WTC11 (cell line): ENCODE measurements around the gene PPP1R36.

ENCODE experiments used
- CBFB ChIP-seq: sonication (generic); formaldehyde crosslinking; IDR thresholded peaks from 2 replicates; pipeline ENCODE4 v1.8.1; 2022; ENCODE audit warnings: mild to moderate bottlenecking, low read depth, missing genetic modification reagents
- ELF4 ChIP-seq: sonication (generic); formaldehyde crosslinking; IDR thresholded peaks from 2 replicates; pipeline ENCODE4 v1.8.1; 2022; ENCODE audit warnings: low read depth, mild to moderate bottlenecking, moderate library complexity, missing genetic modification reagents
- ETV6 ChIP-seq: sonication (generic); formaldehyde crosslinking; IDR thresholded peaks from 2 replicates; pipeline ENCODE4 v1.8.1; 2022; ENCODE audit warnings: mild to moderate bottlenecking, missing genetic modification reagents
- NFYB ChIP-seq: sonication (generic); formaldehyde crosslinking; conservative IDR thresholded peaks from 2 replicates; pipeline ENCODE4 v1.8.0; 2022; ENCODE audit warnings: low read depth, missing genetic modification reagents
- TEAD4 ChIP-seq: sonication (generic); formaldehyde crosslinking; IDR thresholded peaks from 2 replicates; pipeline ENCODE4 v1.8.0; 2022; ENCODE audit warnings: mild to moderate bottlenecking, missing genetic modification reagents
- TF ChIP-seq, protein P1 (sequence below): sonication (generic); formaldehyde crosslinking; IDR thresholded peaks from 2 replicates; pipeline ENCODE4 v1.8.1; 2023; ENCODE audit warnings: mild to moderate bottlenecking, missing genetic modification reagents, moderate library complexity
- TF ChIP-seq, protein P2 (sequence below): fragments of 200-600 bp; IDR thresholded peaks from 2 replicates; pipeline ENCODE4 v1.8.0; 2022; ENCODE audit warnings: antibody characterized with exemption
- TF ChIP-seq, protein P3 (sequence below): sonication (generic); formaldehyde crosslinking; IDR thresholded peaks from 2 replicates; pipeline ENCODE4 v1.8.1; 2022; ENCODE audit warnings: mild to moderate bottlenecking, missing genetic modification reagents, moderate library complexity, borderline replicate concordance

DNA sequence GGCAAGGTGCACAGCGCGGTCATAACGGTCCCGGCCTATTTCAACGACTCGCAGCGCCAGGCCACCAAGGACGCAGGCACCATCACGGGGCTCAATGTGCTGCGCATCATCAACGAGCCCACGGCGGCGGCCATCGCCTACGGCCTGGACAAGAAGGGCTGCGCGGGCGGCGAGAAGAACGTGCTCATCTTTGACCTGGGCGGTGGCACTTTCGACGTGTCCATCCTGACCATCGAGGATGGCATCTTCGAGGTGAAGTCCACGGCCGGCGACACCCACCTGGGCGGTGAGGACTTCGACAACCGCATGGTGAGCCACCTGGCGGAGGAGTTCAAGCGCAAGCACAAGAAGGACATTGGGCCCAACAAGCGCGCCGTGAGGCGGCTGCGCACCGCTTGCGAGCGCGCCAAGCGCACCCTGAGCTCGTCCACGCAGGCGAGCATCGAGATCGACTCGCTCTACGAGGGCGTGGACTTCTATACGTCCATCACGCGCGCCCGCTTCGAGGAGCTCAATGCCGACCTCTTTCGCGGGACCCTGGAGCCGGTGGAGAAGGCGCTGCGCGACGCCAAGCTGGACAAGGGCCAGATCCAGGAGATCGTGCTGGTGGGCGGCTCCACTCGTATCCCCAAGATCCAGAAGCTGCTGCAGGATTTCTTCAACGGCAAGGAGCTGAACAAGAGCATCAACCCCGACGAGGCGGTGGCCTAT is 8.3 kb upstream of the PPP1R36 start:
- TF ChIP-seq, protein P1, sequence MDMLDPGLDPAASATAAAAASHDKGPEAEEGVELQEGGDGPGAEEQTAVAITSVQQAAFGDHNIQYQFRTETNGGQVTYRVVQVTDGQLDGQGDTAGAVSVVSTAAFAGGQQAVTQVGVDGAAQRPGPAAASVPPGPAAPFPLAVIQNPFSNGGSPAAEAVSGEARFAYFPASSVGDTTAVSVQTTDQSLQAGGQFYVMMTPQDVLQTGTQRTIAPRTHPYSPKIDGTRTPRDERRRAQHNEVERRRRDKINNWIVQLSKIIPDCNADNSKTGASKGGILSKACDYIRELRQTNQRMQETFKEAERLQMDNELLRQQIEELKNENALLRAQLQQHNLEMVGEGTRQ (CRISPR knock-in tag) = no peak
- no peak for TF ChIP-seq ELF4
- TF ChIP-seq, protein P2, sequence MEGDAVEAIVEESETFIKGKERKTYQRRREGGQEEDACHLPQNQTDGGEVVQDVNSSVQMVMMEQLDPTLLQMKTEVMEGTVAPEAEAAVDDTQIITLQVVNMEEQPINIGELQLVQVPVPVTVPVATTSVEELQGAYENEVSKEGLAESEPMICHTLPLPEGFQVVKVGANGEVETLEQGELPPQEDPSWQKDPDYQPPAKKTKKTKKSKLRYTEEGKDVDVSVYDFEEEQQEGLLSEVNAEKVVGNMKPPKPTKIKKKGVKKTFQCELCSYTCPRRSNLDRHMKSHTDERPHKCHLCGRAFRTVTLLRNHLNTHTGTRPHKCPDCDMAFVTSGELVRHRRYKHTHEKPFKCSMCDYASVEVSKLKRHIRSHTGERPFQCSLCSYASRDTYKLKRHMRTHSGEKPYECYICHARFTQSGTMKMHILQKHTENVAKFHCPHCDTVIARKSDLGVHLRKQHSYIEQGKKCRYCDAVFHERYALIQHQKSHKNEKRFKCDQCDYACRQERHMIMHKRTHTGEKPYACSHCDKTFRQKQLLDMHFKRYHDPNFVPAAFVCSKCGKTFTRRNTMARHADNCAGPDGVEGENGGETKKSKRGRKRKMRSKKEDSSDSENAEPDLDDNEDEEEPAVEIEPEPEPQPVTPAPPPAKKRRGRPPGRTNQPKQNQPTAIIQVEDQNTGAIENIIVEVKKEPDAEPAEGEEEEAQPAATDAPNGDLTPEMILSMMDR = no peak
- TF ChIP-seq CBFB (CRISPR knock-in tag) = no peak
- TF ChIP-seq TEAD4 (CRISPR knock-in tag) = no peak
- TF ChIP-seq NFYB (CRISPR knock-in tag) = no peak
- TF ChIP-seq ETV6 (CRISPR knock-in tag) = no peak
- TF ChIP-seq, protein P3, sequence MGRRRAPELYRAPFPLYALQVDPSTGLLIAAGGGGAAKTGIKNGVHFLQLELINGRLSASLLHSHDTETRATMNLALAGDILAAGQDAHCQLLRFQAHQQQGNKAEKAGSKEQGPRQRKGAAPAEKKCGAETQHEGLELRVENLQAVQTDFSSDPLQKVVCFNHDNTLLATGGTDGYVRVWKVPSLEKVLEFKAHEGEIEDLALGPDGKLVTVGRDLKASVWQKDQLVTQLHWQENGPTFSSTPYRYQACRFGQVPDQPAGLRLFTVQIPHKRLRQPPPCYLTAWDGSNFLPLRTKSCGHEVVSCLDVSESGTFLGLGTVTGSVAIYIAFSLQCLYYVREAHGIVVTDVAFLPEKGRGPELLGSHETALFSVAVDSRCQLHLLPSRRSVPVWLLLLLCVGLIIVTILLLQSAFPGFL (CRISPR knock-in tag) = no peak
